Measurements from ENCODE around the gene KDM2B. TPM values are rescaled to one million over a fixed set of nuclear protein-coding genes. Genes with fewer than 3 reads are reported as not detected.
"Not testable (repeated sequence)": the region's sequence is repeated elsewhere in the genome, so short reads cannot be mapped to it uniquely, and the experiment has no call there.

The KDM2B gene
- total RNA-seq, 1 experiment from 2014 or later = 24.7 TPM

DNA sequence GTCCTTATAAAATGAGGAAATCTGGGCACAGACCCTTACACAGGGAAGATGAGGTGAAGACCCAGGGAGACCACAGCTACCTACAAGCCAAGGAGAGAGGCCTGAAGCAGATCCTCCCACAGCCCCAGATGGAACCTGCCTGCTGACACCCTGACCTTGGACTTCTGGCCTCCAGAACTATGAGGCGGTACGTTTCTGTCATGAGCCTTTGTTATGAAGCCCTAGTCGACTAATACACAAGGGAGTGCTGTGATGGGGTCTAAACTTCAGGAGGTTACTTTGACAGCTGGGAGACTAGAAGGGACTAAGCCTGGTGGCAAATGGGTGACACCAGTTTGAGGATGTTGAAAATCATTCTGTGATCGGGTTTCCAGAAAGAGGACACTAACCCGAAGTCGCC lies 95.9 kb downstream of the KDM2B start:
- Mint-ChIP-seq H3K36me3 (ENCODE audit: insufficient read depth, unreplicated experiment) (no peaks in the 10 kb centered on the region), H3K27me3 (ENCODE audit: unreplicated experiment) (no peaks in the 10 kb centered on the region), H3K9me3 (ENCODE audit: low read depth, unreplicated experiment) (no peaks in the 10 kb centered on the region), H3K4me1 (ENCODE audit: low read depth, unreplicated experiment) (no peaks in the 10 kb centered on the region), H3K4me3 (ENCODE audit: low read depth, unreplicated experiment) (no peak overlapping the region), H3K27ac (ENCODE audit: unreplicated experiment) (no peak overlapping the region)
- CTCF ChIA-PET = no interaction called here
- intact Hi-C loops (cut with micrococcal nuclease; ENCODE audit: unreplicated experiment) = no loop called here
- BruUV-seq (replicated peaks) = no TSS peak
- no peak for DNase-seq
- TF ChIP-seq, protein P1, sequence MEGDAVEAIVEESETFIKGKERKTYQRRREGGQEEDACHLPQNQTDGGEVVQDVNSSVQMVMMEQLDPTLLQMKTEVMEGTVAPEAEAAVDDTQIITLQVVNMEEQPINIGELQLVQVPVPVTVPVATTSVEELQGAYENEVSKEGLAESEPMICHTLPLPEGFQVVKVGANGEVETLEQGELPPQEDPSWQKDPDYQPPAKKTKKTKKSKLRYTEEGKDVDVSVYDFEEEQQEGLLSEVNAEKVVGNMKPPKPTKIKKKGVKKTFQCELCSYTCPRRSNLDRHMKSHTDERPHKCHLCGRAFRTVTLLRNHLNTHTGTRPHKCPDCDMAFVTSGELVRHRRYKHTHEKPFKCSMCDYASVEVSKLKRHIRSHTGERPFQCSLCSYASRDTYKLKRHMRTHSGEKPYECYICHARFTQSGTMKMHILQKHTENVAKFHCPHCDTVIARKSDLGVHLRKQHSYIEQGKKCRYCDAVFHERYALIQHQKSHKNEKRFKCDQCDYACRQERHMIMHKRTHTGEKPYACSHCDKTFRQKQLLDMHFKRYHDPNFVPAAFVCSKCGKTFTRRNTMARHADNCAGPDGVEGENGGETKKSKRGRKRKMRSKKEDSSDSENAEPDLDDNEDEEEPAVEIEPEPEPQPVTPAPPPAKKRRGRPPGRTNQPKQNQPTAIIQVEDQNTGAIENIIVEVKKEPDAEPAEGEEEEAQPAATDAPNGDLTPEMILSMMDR (IDR thresholded peaks at IDR 0.05; ENCODE audit: unreplicated experiment) = no peak

DNA sequence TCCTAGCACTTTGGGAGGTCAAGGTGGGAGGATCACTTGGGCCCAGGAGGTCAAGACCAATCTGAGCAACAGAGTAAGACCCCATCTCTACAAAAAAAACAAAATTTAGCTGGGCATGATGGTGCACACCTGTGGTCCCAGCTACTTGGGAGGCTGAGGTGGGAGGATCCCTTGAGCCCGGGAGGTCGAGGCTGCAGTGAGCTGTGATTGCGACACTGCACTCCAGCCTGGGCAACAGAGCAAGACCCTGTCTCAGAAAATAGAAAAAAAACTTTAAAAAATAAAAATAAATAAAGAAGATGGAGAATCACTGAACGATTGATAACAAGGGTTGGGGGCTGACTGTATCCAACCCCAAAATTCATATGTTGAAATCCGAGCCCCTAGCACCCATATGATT lies 96.3 kb downstream of the KDM2B start:
- intact Hi-C loops (cut with micrococcal nuclease; ENCODE audit: unreplicated experiment); DNase-seq; H3K27ac Mint-ChIP-seq (ENCODE audit: unreplicated experiment); H3K4me3 Mint-ChIP-seq (ENCODE audit: low read depth, unreplicated experiment); BruUV-seq (replicated peaks); H3K9me3 Mint-ChIP-seq (ENCODE audit: low read depth, unreplicated experiment); CTCF ChIA-PET; H3K4me1 Mint-ChIP-seq (ENCODE audit: low read depth, unreplicated experiment); H3K27me3 Mint-ChIP-seq (ENCODE audit: unreplicated experiment); H3K36me3 Mint-ChIP-seq (ENCODE audit: insufficient read depth, unreplicated experiment): not testable (repeated sequence)

DNA sequence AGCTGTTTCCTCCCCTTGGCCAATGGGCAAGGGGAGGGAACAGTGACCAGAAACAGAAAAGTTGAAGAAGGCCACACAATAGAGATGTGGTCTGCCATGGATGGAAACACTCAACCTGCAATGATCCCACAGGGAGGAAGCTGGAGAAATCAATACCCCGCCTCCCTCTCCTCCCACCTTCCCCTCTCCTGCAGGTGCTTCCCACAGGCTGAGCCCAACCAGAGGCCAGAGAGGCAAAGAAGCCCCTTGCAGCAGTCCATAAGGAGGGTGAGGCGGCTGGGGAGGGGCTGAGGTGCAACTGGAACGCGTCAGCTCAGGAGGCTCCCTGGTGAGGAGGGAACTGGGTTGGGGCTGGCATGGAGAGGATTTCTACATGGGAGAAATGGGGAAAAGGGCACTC lies 96.9 kb downstream of the KDM2B start:
- Mint-ChIP-seq H3K36me3 (ENCODE audit: insufficient read depth, unreplicated experiment) (no peaks in the 10 kb centered on the region), H3K27ac (ENCODE audit: unreplicated experiment) (no peak overlapping the region), H3K4me3 (ENCODE audit: low read depth, unreplicated experiment) (no peak overlapping the region), H3K9me3 (ENCODE audit: low read depth, unreplicated experiment) (no peaks in the 10 kb centered on the region), H3K27me3 (ENCODE audit: unreplicated experiment) (no peaks in the 10 kb centered on the region), H3K4me1 (ENCODE audit: low read depth, unreplicated experiment) (no peaks in the 10 kb centered on the region)
- no TSS peak for BruUV-seq (replicated peaks)
- intact Hi-C loops (cut with micrococcal nuclease; ENCODE audit: unreplicated experiment) = no loop called here
- no peak for DNase-seq
- CTCF ChIA-PET = no interaction called here
- TF ChIP-seq, protein P1 (IDR thresholded peaks at IDR 0.05; ENCODE audit: unreplicated experiment) = no peak

DNA sequence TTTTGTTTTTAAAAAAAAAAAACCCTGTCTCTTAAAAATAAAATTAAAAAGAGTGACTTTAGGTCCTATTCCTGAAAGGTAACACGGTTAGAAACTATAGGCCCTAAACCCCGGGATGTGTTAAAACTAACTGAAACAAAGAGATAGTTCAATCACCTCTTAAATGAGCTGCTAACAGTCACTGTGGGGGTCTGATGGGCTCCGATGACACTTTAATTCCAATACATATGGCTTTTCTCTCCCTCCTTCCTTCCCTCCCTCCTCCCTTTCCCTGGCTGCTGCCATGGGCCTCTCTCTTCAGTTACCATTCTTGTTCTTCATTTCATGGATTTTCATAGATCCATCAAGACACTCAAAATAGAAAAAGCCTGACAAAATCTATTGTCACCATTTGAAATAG lies 104.3 kb downstream of the KDM2B start:
- peaks cover 9% of the 10 kb centered on the region for H3K4me1 Mint-ChIP-seq (ENCODE audit: low read depth, unreplicated experiment)
- CTCF ChIA-PET = no interaction called here
- H3K9me3 Mint-ChIP-seq (ENCODE audit: low read depth, unreplicated experiment) = no peaks in the 10 kb centered on the region
- H3K27ac Mint-ChIP-seq (ENCODE audit: unreplicated experiment) = no peak overlapping the region
- TF ChIP-seq, protein P1 (IDR thresholded peaks at IDR 0.05; ENCODE audit: unreplicated experiment) = no peak
- H3K4me3 Mint-ChIP-seq (ENCODE audit: low read depth, unreplicated experiment) = no peak overlapping the region
- intact Hi-C loops (cut with micrococcal nuclease; ENCODE audit: unreplicated experiment) = no loop called here
- no TSS peak for BruUV-seq (replicated peaks)
- H3K27me3 Mint-ChIP-seq (ENCODE audit: unreplicated experiment) = no peaks in the 10 kb centered on the region
- no peaks in the 10 kb centered on the region for H3K36me3 Mint-ChIP-seq (ENCODE audit: insufficient read depth, unreplicated experiment)
- DNase-seq = no peak

DNA sequence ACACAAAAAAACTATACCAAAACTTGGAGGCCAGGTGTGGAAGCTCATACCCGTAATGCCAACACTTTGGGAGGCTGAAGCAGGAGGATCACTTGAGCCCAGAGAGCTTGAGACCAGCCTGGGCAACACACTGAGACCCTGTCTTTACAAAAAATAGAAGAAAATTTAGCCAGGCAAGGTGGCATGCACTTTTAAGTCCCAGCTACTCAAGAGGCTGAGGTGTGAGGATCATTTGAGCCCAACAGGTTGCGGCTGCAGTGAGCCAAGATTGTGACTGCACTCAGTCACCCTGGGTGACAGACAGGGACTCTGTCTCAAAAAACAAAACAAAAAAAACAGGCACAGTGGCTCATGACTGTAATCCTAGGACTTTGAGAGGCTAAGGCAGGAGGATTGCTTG lies 105.5 kb downstream of the KDM2B start:
- H3K27ac Mint-ChIP-seq (ENCODE audit: unreplicated experiment) = no peak overlapping the region

More for the DNA sequence above, 105.5 kb downstream of the KDM2B start:
- CTCF ChIA-PET = interaction anchor here (0.8 kb wide), 1 partner anchor 177 kb away, joined by 3 read pairs; no protein-coding TSS in a partner anchor
- intact Hi-C loops (cut with micrococcal nuclease; ENCODE audit: unreplicated experiment) = no loop called here
- BruUV-seq (replicated peaks) = no TSS peak
- Mint-ChIP-seq H3K27me3 (ENCODE audit: unreplicated experiment) (no peaks in the 10 kb centered on the region), H3K36me3 (ENCODE audit: insufficient read depth, unreplicated experiment) (no peaks in the 10 kb centered on the region), H3K4me3 (ENCODE audit: low read depth, unreplicated experiment) (no peak overlapping the region), H3K9me3 (ENCODE audit: low read depth, unreplicated experiment) (no peaks in the 10 kb centered on the region), H3K4me1 (ENCODE audit: low read depth, unreplicated experiment) (peaks cover 9% of the 10 kb centered on the region)
- TF ChIP-seq, protein P1 (IDR thresholded peaks at IDR 0.05; ENCODE audit: unreplicated experiment) = no peak
- no peak for DNase-seq
